Ovary (tissue), 9 donors: Measurements from ENCODE around the gene FBXW7. TPM values are rescaled to one million over a fixed set of nuclear protein-coding genes. Genes with fewer than 3 reads are reported as not detected.

Experiments
- DNase-seq, 5 donors: peaks; one replicate each; pipeline ENCODE4 v3.0.0-alpha.2; 2019 to 2020
- H3K27ac ChIP-seq, 2 donors: fragments of 200-600 bp; one replicate each; pipeline versions ENCODE4 v1.5.1 to v1.8.0; 2019 to 2022
- H3K27me3 ChIP-seq: fragments of 200-600 bp; one replicate; pipeline ENCODE4 v1.8.0; 2022
- H3K36me3 ChIP-seq: fragments of 200-600 bp; sonication (generic); one replicate; pipeline ENCODE4 v1.5.1; 2019
- H3K4me1 ChIP-seq: one replicate; pipeline ENCODE4 v1.8.1; 2013; ENCODE audit warnings: mild to moderate bottlenecking, moderate library complexity; ENCODE audit not compliant: insufficient read depth
- H3K4me3 ChIP-seq: fragments of 200-600 bp; sonication (generic); one replicate; pipeline ENCODE4 v1.5.1; 2017
- H3K9me3 ChIP-seq, 2 donors: fragments of 200-600 bp in 1 of 2; sonication (generic) in 1 of 2; one replicate each; pipeline versions ENCODE4 v1.5.1 to v1.8.1; 2013 to 2019; ENCODE audit warnings: mild to moderate bottlenecking in 1 of 2, moderate library complexity in 1 of 2
- EP300 ChIP-seq: sonication (generic); formaldehyde crosslinking; IDR thresholded peaks from one replicate; pipeline ENCODE4 v1.6.1; 2017; ENCODE audit warnings: antibody characterized with exemption
- POLR2A ChIP-seq: fragments of 450-650 bp; IDR thresholded peaks from one replicate; pipeline ENCODE4 v1.6.1; 2017; ENCODE audit warnings: antibody characterized with exemption, mild to moderate bottlenecking, moderate library complexity
- WGBS, 3 donors: extraction: QIAGEN DNeasy Blood & Tissue Kit in 1 of 3; methylation state at CpG; one replicate each; pipeline versions ENCODE4 v1.1.5 to v1.1.7; 2013 to 2017; 5-methylcytosine and 5-hydroxymethylcytosine counted together
- intact Hi-C, 4 donors: fragments of 100-400 bp; cut with DNase I; formaldehyde crosslinking; loops; one replicate each; pipeline versions ENCODE4 v1.11.0 to v1.15.1; 2022 to 2023
- polyA plus RNA-seq, 2 donors: library from polyadenylated mRNA; stranded (reverse); fragments of 200-250 nt in 1 of 2; fragments of 350-450 nt in 1 of 2; fragmentation: Illumina TruSeq in 1 of 2; extraction: RNeasy Lipid Tissue Mini Kit (QIAGEN cat#74804) in 1 of 2; gene quantifications; one replicate each; pipeline ENCODE4 v1.2.3, GENCODE V29; 2013 to 2014
- total RNA-seq, 7 donors: library from RNA; depleted of rRNA in 2 of 7; stranded (reverse); fragments of >200 nt in 2 of 7; fragmentation: NEBNext Ultra II Directional in 3 of 7; extraction: Animal tissue kit (Norgen Biotek cat#: 25700) in 3 of 7; gene quantifications; one replicate each; pipeline versions ENCODE4 v1.1.0 to v1.2.4, GENCODE V29; 2016 to 2023
- TF ChIP-seq, protein P1 (sequence below), 3 donors: fragments of 450-650 bp in 2 of 3; fragments of 200-600 bp in 1 of 3; IDR thresholded peaks; one replicate each; pipeline versions ENCODE4 v1.5.1 to v1.8.0; 2016 to 2022; ENCODE audit warnings: antibody characterized with exemption in 3 of 3, mild to moderate bottlenecking in 1 of 3
- donor health status: DM: no; HTN: no; CAD: no; lungs with moderate emphysema.
- donor health status: DM: no; HTN: no; CAD: no.
- donor health status: Bipolar disorder and iron deficiency.
- donor health status: DM: yes; HTN: yes; CAD: no.
- donor health status: DM: no; HTN: no; CAD: no.
- donor health status: DM: yes; HTN: yes; CAD: no.

The FBXW7 gene
- total and polyA plus RNA-seq, 9 donors, result 9.1 to 66.8 (median 42.9) TPM

GRCh38 chr4:152460488-152460887 is 75.4 kb downstream of the FBXW7 start:
- no peaks in the 10 kb centered on the region for H3K9me3 ChIP-seq
- H3K36me3 ChIP-seq, result no peaks in the 10 kb centered on the region
- WGBS, 3 donors, result 83 to 94% (median 85%) methylated on average over 1 of the region's 1 CpG
- intact Hi-C loops, result no loop called here
- H3K4me3 ChIP-seq, result no peak overlapping the region
- DNase-seq, result no peak
- no peaks in the 10 kb centered on the region for H3K27me3 ChIP-seq
- H3K27ac ChIP-seq, result no peak overlapping the region
- H3K4me1 ChIP-seq, result no peaks in the 10 kb centered on the region
- TF ChIP-seq, protein P1, sequence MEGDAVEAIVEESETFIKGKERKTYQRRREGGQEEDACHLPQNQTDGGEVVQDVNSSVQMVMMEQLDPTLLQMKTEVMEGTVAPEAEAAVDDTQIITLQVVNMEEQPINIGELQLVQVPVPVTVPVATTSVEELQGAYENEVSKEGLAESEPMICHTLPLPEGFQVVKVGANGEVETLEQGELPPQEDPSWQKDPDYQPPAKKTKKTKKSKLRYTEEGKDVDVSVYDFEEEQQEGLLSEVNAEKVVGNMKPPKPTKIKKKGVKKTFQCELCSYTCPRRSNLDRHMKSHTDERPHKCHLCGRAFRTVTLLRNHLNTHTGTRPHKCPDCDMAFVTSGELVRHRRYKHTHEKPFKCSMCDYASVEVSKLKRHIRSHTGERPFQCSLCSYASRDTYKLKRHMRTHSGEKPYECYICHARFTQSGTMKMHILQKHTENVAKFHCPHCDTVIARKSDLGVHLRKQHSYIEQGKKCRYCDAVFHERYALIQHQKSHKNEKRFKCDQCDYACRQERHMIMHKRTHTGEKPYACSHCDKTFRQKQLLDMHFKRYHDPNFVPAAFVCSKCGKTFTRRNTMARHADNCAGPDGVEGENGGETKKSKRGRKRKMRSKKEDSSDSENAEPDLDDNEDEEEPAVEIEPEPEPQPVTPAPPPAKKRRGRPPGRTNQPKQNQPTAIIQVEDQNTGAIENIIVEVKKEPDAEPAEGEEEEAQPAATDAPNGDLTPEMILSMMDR (IDR thresholded peaks at IDR 0.05), result no peak
- TF ChIP-seq EP300, result no peak
- TF ChIP-seq POLR2A, result no peak

DNA sequence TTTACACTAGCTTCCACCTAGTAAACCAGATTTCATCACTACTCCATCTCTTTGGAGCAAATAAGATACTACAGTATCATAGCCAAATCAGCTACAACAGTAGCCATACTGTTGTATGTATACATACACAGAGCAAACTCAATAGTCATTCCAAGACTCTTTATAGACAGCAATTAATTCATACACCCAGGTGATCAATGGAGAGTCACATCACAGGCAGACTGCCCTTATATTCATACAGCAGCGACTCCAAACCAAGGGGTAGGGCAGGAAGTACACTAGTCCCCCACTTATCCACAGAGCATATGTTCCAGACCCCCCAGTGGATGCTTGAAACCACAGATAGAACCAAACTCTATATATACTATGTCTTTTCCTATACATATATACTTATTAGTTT is 76.6 kb downstream of the FBXW7 start:
- H3K9me3 ChIP-seq, result no peaks in the 10 kb centered on the region
- WGBS, 3 donors, result 95 to 100% (median 97%) methylated on average over 1 of the region's 1 CpG
- no peaks in the 10 kb centered on the region for H3K4me1 ChIP-seq
- TF ChIP-seq POLR2A (no peak), EP300 (no peak)
- TF ChIP-seq, protein P1 (IDR thresholded peaks at IDR 0.05), result no peak
- H3K36me3 ChIP-seq, result no peaks in the 10 kb centered on the region
- no peaks in the 10 kb centered on the region for H3K27me3 ChIP-seq
- no peak overlapping the region for H3K4me3 ChIP-seq
- DNase-seq, result no peak
- intact Hi-C loops, result no loop called here
- H3K27ac ChIP-seq, result no peak overlapping the region

GRCh38 chr4:152458801-152459302 is 77.0 kb downstream of the FBXW7 start:
- 88 to 98% (median 90%) methylated on average over 1 of the region's 1 CpG for WGBS, 3 donors
- Histone ChIP-seq H3K36me3 (no peaks in the 10 kb centered on the region), H3K4me1 (no peaks in the 10 kb centered on the region), H3K27me3 (no peaks in the 10 kb centered on the region), H3K27ac (no peak overlapping the region), H3K4me3 (no peak overlapping the region), H3K9me3 (no peaks in the 10 kb centered on the region)
- DNase-seq, result no peak
- TF ChIP-seq, protein P1 (IDR thresholded peaks at IDR 0.05), result no peak
- no peak for TF ChIP-seq EP300
- no peak for TF ChIP-seq POLR2A
- intact Hi-C loops, result no loop called here

- Histone ChIP-seq H3K9me3 (no peaks in the 10 kb centered on the region), H3K36me3 (no peaks in the 10 kb centered on the region), H3K27me3 (no peaks in the 10 kb centered on the region), H3K4me1 (no peaks in the 10 kb centered on the region), H3K27ac (no peak overlapping the region), H3K4me3 (no peak overlapping the region)
- WGBS, 3 donors, result 95 to 99% (median 95%) methylated on average over 2 of the region's 2 CpGs
- TF ChIP-seq POLR2A, result no peak
- TF ChIP-seq, protein P1 (IDR thresholded peaks at IDR 0.05), result no peak
- no peak for TF ChIP-seq EP300
- DNase-seq, result no peak
- intact Hi-C loops, result no loop called here
Measured at GRCh38 chr4:152456609-152457008, 79.3 kb downstream of the FBXW7 start.

GRCh38 chr4:152455311-152455710 is 80.6 kb downstream of the FBXW7 start:
- TF ChIP-seq POLR2A (no peak), EP300 (no peak)
- TF ChIP-seq, protein P1 (IDR thresholded peaks at IDR 0.05), result no peak
- Histone ChIP-seq H3K9me3 (no peaks in the 10 kb centered on the region), H3K36me3 (no peaks in the 10 kb centered on the region), H3K27me3 (no peaks in the 10 kb centered on the region), H3K27ac (no peak overlapping the region), H3K4me1 (no peaks in the 10 kb centered on the region), H3K4me3 (no peak overlapping the region)
- no peak for DNase-seq
- intact Hi-C loops, result no loop called here
- WGBS, 3 donors, result 88 to 94% (median 93%) methylated on average over 2 of the region's 2 CpGs
